ENCODE measurements around the gene MRPS18A. TPM values are rescaled to one million over a fixed set of nuclear protein-coding genes. Genes with fewer than 3 reads are reported as not detected.
"Not testable (repeated sequence)": the region's sequence is repeated elsewhere in the genome, so short reads cannot be mapped to it uniquely, and the experiment has no call there.

The MRPS18A gene
- total RNA-seq, 4 donors from 2014 or later: 38.1 to 45.8 (median 43.9) TPM

DNA sequence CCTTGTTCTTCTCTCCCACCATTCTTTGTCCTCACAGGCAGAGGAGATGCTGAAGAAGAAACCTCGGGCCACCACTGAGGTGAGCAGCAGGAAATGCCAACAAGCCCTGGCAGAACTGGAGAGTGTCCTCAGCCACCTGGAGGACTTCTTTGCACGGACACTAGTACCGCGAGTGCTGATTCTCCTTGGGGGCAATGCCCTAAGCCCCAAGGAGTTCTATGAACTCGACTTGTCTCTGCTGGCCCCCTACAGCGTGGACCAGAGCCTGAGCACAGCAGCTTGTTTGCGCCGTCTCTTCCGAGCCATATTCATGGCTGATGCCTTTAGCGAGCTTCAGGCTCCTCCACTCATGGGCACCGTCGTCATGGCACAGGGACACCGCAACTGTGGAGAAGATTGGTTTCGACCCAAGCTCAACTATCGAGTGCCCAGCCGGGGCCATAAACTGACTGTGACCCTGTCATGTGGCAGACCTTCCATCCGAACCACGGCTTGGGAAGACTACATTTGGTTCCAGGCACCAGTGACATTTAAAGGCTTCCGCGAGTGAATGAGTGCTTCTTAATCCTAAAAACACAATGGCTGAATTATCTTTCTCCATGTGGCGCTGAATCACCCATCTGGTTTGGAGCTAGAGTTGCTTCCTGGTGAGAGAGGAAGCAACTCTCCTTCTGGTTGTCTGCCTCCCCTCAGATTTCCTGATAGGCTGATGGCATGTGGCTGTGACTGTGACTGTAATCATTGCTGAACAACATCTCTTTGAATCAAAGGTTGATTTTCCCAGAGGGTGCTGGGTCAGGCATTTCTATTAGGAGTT is 47.4 kb downstream of the MRPS18A start:
- H3K4me3 ChIP-seq: no peak overlapping the region
- no peaks in the 10 kb centered on the region for H3K27me3 ChIP-seq
- no peaks in the 10 kb centered on the region for H3K9me3 ChIP-seq
- H3K36me3 ChIP-seq: peaks cover 0 to 52% (median 19%) of the 10 kb centered on the region in 3 donors
- peaks cover 0 to 45% (median 24%) of the 10 kb centered on the region in 4 donors for H3K4me1 ChIP-seq
- TF ChIP-seq EP300 (IDR thresholded peaks at IDR 0.05): no peak
- TF ChIP-seq POLR2A (IDR thresholded peaks at IDR 0.05): no peak
- no peak for TF ChIP-seq CTCF (IDR thresholded peaks at IDR 0.05)
- WGBS, 2 donors: 81 to 89% methylated on average over 21 of the region's 21 CpGs
- no peak overlapping the region for H3K27ac ChIP-seq
- no peak for DNase-seq (ENCODE audit: low spot score in 2 of 2)

DNA sequence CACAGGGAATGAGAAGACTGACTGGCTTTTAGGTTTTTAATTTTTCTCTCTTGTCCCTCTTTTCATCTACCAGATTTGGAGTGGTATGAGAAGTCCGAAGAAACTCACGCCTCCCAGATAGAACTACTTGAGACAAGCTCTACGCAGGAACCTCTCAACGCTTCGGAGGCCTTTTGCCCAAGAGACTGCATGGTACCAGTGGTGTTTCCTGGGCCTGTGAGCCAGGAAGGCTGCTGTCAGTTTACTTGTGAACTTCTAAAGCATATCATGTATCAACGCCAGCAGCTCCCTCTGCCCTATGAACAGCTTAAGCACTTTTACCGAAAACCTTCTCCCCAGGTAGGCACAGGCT is 51.3 kb downstream of the MRPS18A start:
- WGBS, 2 donors: 18 to 22% methylated on average over 7 of the region's 7 CpGs
- no peaks in the 10 kb centered on the region for H3K9me3 ChIP-seq
- H3K4me3 ChIP-seq: peak overlapping the region; percentile 48 to 79 (median 76)
- peak overlapping the region; percentile 18 to 92 (median 87) for H3K27ac ChIP-seq
- TF ChIP-seq CTCF (IDR thresholded peaks at IDR 0.05) (no peak), POLR2A (IDR thresholded peaks at IDR 0.05) (no peak), EP300 (IDR thresholded peaks at IDR 0.05) (no peak)
- no peaks in the 10 kb centered on the region for H3K27me3 ChIP-seq
- peaks cover 0 to 42% (median 23%) of the 10 kb centered on the region in 4 donors for H3K4me1 ChIP-seq
- DNase-seq (ENCODE audit: low spot score in 2 of 2): no peak
- peaks cover 0 to 35% (median 14%) of the 10 kb centered on the region in 3 donors for H3K36me3 ChIP-seq

GRCh38 chr6:43635387-43636307 is 51.9 kb downstream of the MRPS18A start, which contains the start of gene MAD2L1BP:
Gene MAD2L1BP, plus strand, starts transcription at chr6:43635840. Its CDS starts 36 bp downstream, at chr6:43635876.
- no peaks in the 10 kb centered on the region for H3K27me3 ChIP-seq
- H3K4me1 ChIP-seq: peaks cover 0 to 46% (median 23%) of the 10 kb centered on the region in 4 donors
- WGBS, 2 donors: 6% methylated on average over 45 to 48 of the region's 48 CpGs
- H3K27ac ChIP-seq: peak within 1 kb of the TSS; percentile 18 to 92 (median 87)
- no peaks in the 10 kb centered on the region for H3K9me3 ChIP-seq
- peak; percentile 43 to 76 for DNase-seq (ENCODE audit: low spot score in 2 of 2)
- H3K36me3 ChIP-seq: peaks cover 0 to 29% (median 8%) of the 10 kb centered on the region in 3 donors
- H3K4me3 ChIP-seq: peak within 1 kb of the TSS; percentile 48 to 79 (median 76)
- TF ChIP-seq EP300 (IDR thresholded peaks at IDR 0.05): peak; percentile 60 to 86
- TF ChIP-seq POLR2A (IDR thresholded peaks at IDR 0.05): peak; percentile 51 to 57
- TF ChIP-seq CTCF (IDR thresholded peaks at IDR 0.05): no peak

DNA sequence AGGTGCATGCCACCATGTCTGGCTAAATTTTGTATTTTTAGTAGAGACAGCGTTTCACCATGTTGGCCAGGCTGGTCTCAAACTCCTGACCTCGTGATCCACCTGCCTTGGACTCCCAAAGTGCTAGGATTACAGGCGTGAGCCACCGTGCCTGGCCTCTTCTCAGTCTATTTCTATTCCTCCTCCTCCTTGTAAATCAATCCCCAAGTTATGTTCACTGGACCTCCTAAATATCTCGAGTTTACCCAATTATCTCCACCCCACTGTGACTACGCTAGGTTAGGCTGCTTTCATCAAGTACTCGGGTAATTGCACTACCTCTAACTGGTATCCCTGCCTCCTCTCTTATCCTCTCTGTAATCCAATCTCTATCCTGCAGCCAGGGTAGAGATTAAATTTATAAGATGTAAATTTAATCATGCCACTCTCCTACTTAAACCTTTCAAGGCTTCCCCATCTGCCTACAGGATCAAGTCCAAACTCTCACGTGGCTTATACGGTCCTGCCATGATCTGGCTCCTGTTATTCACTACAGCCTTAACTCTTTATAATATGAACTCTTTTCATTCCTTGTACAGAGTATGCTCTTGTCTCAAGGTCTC is 52.8 kb downstream of the MRPS18A start:
- Histone ChIP-seq H3K9me3 (no peaks in the 10 kb centered on the region), H3K4me3 (peak overlapping the region in 1 of 4 donors; percentile 79), H3K36me3 (peaks cover 0 to 20% (median 0%) of the 10 kb centered on the region in 3 donors), H3K27ac (peak overlapping the region in 2 of 4 donors; percentile 85 to 89), H3K27me3 (no peaks in the 10 kb centered on the region), H3K4me1 (peaks cover 0 to 52% (median 25%) of the 10 kb centered on the region in 4 donors)
- no peak for TF ChIP-seq EP300 (IDR thresholded peaks at IDR 0.05)
- 68 to 70% methylated on average over 9 of the region's 9 CpGs for WGBS, 2 donors
- DNase-seq (ENCODE audit: low spot score in 2 of 2): no peak

- not testable (repeated sequence) for H3K27me3 ChIP-seq; H3K9me3 ChIP-seq; H3K4me3 ChIP-seq; H3K36me3 ChIP-seq; DNase-seq (ENCODE audit: low spot score in 2 of 2); H3K27ac ChIP-seq
- 80 to 87% methylated on average over 7 of the region's 7 CpGs for WGBS, 2 donors
- H3K4me1 ChIP-seq: peaks cover 0 to 42% (median 24%) of the 10 kb centered on the region in 4 donors
Observed at GRCh38 chr6:43633002-43633401, 54.6 kb downstream of the MRPS18A start.

All from tibial nerve (tissue), 4 donors.